Activated gamma-delta T cell treated with Interleukin-2 at 50 U/mL for 16 hours (primary cell): ENCODE measurements around the gene RHOT1.
"Not testable (repeated sequence)": the region's sequence is repeated elsewhere in the genome, so short reads cannot be mapped to it uniquely, and the experiment has no call there.

Source experiments
- DNase-seq: peaks from one replicate; pipeline ENCODE4 v3.0.0-alpha.2; 2020

The RHOT1 gene

GRCh38 chr17:32160526-32160925 lies 18.2 kb downstream of the RHOT1 start:
- DNase-seq = no peak

GRCh38 chr17:32161029-32161428 lies 18.7 kb downstream of the RHOT1 start:
- DNase-seq = no peak

- no peak for DNase-seq
These were observed 19.4 kb downstream of the RHOT1 start for GRCh38 chr17:32161506-32162365.

DNA sequence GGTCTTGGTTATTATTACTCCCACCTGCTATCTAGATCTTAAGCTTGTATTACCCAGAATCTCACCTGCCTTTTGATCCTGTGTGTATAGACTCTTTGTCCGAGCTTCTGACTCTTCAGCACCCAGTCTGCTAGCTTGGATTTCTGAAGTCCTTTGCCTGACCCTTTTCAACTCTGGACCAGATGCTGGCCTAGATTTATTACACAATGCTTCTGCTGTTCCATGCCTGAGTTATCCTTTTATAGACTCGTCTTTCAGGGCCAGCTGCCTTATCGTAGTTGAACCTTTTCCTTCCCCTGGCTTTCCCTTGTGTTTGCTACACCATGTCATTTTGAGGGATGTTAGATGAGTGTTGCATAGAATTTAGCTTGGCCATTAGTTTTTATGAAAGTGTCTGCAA lies 32.6 kb downstream of the RHOT1 start:
- DNase-seq = no peak

- DNase-seq = not testable (repeated sequence)
These were observed 36.4 kb downstream of the RHOT1 start for GRCh38 chr17:32178679-32179078.

- not testable (repeated sequence) for DNase-seq
These were observed 36.8 kb downstream of the RHOT1 start for GRCh38 chr17:32179103-32179502.

GRCh38 chr17:32179526-32179925 lies 37.2 kb downstream of the RHOT1 start:
- DNase-seq = not testable (repeated sequence)

- DNase-seq = not testable (repeated sequence)
These were observed 38.0 kb downstream of the RHOT1 start for GRCh38 chr17:32180262-32180661.

DNA sequence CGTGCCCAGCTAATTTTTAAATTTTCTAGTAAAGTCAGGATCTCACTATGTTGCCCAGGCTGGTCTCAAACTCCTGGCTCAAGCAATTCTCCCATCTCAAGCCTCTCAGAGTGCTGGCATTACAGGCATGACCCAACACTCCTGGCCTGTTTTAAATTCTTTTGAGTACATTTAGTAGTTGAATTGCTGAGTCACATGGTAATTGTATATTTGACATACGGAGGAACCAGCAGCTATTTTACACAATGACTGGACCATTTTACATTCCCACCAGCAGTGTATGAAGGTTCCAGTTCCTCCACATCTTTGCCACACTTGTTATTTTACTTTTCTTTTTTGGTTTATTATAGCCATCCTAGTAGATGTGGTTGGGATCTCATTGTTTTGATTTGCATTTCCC lies 43.6 kb downstream of the RHOT1 start:
- no peak for DNase-seq

GRCh38 chr17:32187271-32187670 lies 45.0 kb downstream of the RHOT1 start:
- DNase-seq = no peak

- no peak for DNase-seq
These were observed 47.0 kb downstream of the RHOT1 start for GRCh38 chr17:32189343-32189742.

DNA sequence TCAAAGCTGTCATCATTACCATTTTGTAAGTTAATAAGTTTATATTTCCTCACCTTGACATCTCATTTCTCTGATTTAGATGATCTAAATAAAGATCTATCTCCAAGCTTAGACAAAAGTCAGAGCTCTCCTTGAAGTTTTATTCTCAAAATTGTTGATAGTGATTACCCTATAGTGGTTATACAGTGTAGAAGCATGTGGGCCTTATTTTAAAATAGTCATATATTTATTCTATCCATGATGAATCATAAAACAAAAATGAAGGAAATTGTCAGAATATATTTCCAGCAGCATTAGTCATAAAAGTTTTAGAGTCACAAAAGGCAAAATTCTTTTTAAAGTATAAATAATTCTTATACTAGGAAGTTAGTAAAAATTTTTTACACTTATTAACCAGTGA lies 49.0 kb downstream of the RHOT1 start:
- DNase-seq = no peak

GRCh38 chr17:32192379-32192778 lies 50.1 kb downstream of the RHOT1 start:
- no peak for DNase-seq

DNA sequence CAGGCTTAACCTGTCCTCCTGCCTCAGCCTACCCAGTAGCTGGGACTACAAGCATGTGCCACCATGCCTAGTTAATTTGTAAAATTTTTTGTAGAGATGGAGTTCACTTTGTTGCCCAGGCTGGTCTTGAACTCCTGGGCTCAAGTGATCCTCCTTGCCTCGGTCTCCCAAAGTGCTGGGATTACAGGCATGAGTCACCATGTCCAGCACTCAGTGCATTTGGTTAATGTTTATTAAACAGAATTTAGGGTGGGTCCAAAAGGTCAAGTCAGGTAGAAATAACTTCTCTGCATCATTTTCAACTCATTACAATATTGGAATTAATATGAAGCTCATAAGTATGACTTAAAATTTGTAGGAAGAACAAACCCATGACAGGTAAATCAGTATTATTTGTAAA lies 55.7 kb downstream of the RHOT1 start:
- no peak for DNase-seq

DNA sequence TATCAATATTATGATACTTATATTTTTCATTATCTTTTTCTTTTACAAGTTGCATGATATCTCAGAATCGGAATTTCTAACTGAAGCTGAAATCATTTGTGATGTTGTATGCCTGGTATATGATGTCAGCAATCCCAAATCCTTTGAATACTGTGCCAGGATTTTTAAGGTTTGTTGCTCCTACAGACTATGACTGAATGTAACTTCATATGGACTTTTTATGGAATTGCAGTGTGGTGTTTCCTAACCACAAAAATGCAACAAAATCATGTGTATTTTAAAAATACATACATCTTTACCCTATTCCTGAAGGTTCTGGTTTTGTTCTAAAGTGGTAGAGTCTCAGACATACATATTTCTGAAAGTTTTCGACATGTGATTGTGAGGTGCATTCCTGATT lies 64.6 kb downstream of the RHOT1 start:
- no peak for DNase-seq

GRCh38 chr17:32208436-32208835 lies 66.1 kb downstream of the RHOT1 start:
- DNase-seq = no peak

DNA sequence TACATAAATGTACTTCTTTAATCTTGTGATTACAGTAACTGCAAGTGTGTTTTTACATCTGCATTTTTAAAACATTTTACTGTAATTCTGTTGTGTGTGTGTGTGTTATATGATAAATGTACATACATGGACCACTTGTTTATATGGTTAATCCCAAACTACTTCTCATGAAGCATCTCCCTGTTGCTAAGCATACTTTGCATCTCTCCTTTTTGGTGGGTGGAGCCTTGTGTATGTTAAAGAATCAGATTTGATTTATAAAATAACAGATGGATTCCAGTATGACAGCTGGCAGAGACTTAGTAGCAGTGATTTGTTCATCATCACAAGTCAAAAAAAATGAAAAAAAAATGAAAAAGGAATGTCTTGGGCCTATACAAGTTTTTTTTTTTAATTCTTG lies 67.3 kb downstream of the RHOT1 start:
- DNase-seq = no peak

DNA sequence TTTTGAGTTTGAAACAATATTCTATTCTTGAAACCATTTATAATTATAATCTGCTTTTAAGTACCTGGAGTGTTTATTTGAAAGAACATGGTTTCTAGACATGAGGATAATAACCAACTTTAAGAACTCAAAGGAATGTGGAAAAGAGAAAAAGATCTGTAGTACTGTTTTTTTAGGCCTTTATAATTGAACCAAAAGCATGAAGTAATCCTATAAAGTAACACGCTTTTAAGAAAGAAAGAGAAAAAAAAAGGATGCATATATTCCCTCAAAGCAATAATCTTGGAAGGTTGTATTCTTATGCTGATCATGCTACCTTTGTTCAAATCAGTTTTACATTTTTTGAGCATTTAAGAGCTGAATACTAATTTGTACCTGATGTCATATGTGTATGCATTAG lies 69.4 kb downstream of the RHOT1 start:
- DNase-seq = no peak

GRCh38 chr17:32215696-32216095 lies 73.4 kb downstream of the RHOT1 start:
- no peak for DNase-seq

DNA sequence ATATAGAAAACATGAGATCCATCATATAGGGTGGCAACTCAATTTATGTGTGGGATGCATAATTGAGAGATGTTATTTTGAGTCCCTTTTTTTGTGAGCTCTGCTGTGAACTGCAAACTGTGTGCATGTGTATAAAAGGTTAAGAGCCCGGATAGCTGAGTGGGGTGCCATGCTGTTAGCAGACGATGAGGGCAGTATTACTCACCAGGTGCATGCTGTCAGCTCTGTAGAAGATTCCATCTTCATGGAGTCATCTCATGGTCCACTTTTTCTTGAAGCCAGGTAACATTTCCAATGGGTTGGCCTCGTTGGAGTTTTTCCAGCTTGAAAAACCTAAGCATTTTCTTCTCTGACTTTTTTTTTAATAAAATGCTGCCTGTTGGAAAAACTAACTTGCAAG lies 80.3 kb downstream of the RHOT1 start:
- DNase-seq = no peak

- no peak for DNase-seq
These were observed 81.4 kb downstream of the RHOT1 start for GRCh38 chr17:32223703-32224102.

DNA sequence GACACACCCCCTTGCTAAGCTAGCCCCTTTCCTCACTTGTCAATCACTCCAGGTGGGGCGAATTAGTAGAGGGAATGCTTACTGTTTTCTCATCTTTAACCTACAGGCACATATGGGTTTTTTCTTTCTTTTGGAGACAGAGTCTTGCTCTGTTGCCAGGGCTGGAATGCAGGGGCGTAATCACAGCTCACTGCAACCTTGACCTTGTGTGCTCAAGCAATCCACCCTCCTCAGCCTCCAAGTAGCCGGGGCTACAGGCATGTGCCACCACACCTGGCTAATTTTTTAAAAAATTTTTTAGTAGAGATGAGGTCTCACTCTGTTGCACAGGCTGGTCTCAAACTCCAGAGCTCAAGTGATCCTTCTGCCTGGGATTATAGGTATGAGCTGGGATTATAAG lies 84.6 kb downstream of the RHOT1 start:
- DNase-seq = no peak

- no peak for DNase-seq
These were observed 85.6 kb downstream of the RHOT1 start for GRCh38 chr17:32227910-32228309.

DNA sequence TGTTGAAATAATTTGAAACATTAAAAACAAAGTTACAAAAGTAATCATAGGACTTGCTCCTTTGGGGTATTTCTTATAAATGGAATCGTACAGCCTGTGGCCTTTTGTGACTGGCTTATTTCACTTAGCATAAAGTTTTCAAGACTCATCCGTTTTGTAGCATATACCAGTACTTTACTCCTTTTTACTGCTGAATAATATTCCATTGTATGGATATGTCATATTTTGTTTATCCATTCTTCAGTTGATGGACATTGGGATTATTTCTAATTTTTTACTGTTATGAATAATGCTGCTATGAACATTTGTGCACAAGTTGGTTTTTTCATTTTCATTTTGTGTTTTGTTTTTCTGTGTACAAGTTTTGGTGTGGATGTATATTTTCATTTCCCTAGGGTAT lies 93.3 kb downstream of the RHOT1 start:
- DNase-seq = no peak

- DNase-seq = no peak
These were observed 97.2 kb downstream of the RHOT1 start for GRCh38 chr17:32239456-32239855.
